ENCODE data around the gene LDLRAP1. TPM values are rescaled to one million over a fixed set of nuclear protein-coding genes. Genes with fewer than 3 reads are reported as not detected.

Gene LDLRAP1
- total and polyA plus RNA-seq, 2 donors (not counting 3 experiments of a cell fraction or from before 2014, with no cell fraction given): 23.1 to 24.7 TPM

DNA sequence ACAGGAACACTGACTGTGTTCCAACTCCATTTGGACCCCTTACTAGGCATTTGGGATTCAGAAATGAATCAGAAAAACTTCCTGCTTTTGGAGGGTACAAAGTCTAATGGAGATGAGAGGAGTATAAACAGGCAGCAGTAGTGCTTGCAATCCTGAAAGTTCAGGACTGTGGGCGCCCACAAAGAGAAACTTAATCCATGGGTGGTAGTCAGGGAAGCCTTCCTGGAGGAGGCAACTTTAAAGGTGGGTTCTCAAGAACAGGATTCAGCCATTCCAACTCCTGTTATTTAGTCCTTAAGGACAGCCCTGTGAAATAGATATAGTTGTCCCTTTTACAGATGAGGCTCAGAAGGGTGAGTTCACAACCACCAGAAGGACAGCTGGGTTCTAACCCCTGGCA lies 2.0 kb upstream of the LDLRAP1 start:
- Histone ChIP-seq H3K4me1 (ENCODE audit: control insufficient read depth, extremely low read depth, insufficient read depth, low read length) (peaks cover 7% of the 10 kb centered on the region), H3K27me3 (ENCODE audit: control insufficient read depth in 2 of 2, insufficient read depth in 2 of 2, low read length in 2 of 2) (no peaks in the 10 kb centered on the region), H3K27ac (ENCODE audit: insufficient read depth, low read depth, low read length) (no peak overlapping the region), H3K9ac (replicated peaks; ENCODE audit: extremely low read depth, insufficient read depth, low read length) (no peak overlapping the region), H3K36me3 (ENCODE audit: control insufficient read depth in 2 of 2, extremely low read depth in 1 of 2, insufficient read depth in 2 of 2, low read length in 2 of 2) (no peaks in the 10 kb centered on the region), H3K9me1 (replicated peaks; ENCODE audit: control insufficient read depth, extremely low read depth, insufficient read depth, low read length) (no peaks in the 10 kb centered on the region), H2AFZ (ENCODE audit: low read depth, low read length) (no peak overlapping the region), H3K4me3 (replicated peaks in 1 of 3; ENCODE audit: insufficient read depth in 1 of 3, low read depth in 1 of 3, low read length in 3 of 3) (no peak overlapping the region), H3K9me3 (replicated peaks; ENCODE audit: control insufficient read depth, insufficient read depth, low read length) (no peaks in the 10 kb centered on the region), H3K4me2 (ENCODE audit: insufficient read depth, low read length) (no peak overlapping the region), H3K79me2 (ENCODE audit: control insufficient read depth, insufficient read depth, low read length) (no peaks in the 10 kb centered on the region), H4K20me1 (replicated peaks; ENCODE audit: control insufficient read depth, extremely low read depth, insufficient read depth, low read length) (no peaks in the 10 kb centered on the region)
- BruUV-seq (replicated peaks): no TSS peak
- POLR2A ChIA-PET: no interaction called here
- no peak for DNase-seq (ENCODE audit: low read depth, low spot score)
- FAIRE-seq: no peak
- dilution Hi-C loops (cut with MboI; ENCODE audit: extremely low pct_ligation_motif_present, low sequenced_read_pairs): no loop called here
- TF ChIP-seq POLR2A (IDR thresholded peaks at IDR 0.05; ENCODE audit: low read depth, low read length): no peak
- no peak for TF ChIP-seq GATA2 (IDR thresholded peaks at IDR 0.05; ENCODE audit: insufficient read depth, insufficient read length, low read depth, low read length)
- TF ChIP-seq EZH2 (IDR thresholded peaks at IDR 0.05; ENCODE audit: borderline replicate concordance, low read depth, low read length, severe bottlenecking): no peak
- TF ChIP-seq JUN (IDR thresholded peaks at IDR 0.05; ENCODE audit: borderline replicate concordance, insufficient read depth, insufficient read length, low read depth): no peak
- TF ChIP-seq, protein P1, sequence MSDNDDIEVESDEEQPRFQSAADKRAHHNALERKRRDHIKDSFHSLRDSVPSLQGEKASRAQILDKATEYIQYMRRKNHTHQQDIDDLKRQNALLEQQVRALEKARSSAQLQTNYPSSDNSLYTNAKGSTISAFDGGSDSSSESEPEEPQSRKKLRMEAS (IDR thresholded peaks at IDR 0.05; ENCODE audit: insufficient read depth, insufficient read length): no peak
- intact Hi-C loops (cut with micrococcal nuclease): loop anchor here (5.0 kb wide), 1 partner anchor 256 kb away; no protein-coding TSS in a partner anchor
- CTCF ChIA-PET: no interaction called here

DNA sequence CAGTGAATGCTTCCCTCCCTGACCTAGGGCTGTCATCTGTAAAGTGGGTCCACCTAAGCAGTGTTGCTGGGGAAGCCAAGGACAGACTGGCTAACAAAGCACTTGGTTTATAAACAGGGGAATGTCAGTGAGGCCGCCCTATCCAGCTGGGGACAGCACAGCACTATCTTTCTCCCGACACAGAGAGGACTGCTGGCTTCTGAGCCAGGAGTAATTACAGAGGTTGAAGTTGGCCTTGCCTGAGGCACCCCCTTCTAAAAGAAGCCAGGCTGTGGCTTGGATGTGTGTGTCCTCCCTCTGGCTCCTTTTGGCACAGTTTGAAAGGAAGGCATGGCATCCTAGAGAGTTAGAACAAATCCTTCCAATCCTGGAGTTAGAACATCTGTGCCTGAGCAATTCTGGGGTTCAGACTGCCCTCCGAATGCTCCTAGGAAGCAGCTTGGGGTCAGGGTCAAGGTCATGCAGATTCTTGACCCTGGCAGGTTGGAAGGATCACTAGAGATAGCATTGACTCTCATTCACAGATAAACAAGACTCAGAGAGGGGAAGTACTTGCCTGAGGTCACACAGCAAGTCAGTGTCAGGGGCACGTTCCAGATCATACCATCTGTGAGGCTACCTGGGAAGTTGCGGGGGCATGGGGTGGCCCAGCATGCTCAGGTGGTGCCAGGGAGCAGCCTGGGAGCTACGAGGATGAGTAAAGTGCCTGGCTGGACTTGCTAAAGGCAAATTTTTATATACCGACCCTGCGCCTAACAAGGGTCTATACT lies 1.3 kb upstream of the LDLRAP1 start:
- Histone ChIP-seq H3K4me2 (ENCODE audit: insufficient read depth, low read length) (no peak overlapping the region), H3K9ac (replicated peaks; ENCODE audit: extremely low read depth, insufficient read depth, low read length) (no peak overlapping the region), H4K20me1 (replicated peaks; ENCODE audit: control insufficient read depth, extremely low read depth, insufficient read depth, low read length) (no peaks in the 10 kb centered on the region), H3K9me1 (replicated peaks; ENCODE audit: control insufficient read depth, extremely low read depth, insufficient read depth, low read length) (no peaks in the 10 kb centered on the region), H3K4me1 (ENCODE audit: control insufficient read depth, extremely low read depth, insufficient read depth, low read length) (peaks cover 7% of the 10 kb centered on the region), H3K4me3 (replicated peaks in 1 of 3; ENCODE audit: insufficient read depth in 1 of 3, low read depth in 1 of 3, low read length in 3 of 3) (no peak overlapping the region), H3K27ac (ENCODE audit: insufficient read depth, low read depth, low read length) (no peak overlapping the region), H3K79me2 (ENCODE audit: control insufficient read depth, insufficient read depth, low read length) (no peaks in the 10 kb centered on the region), H3K9me3 (replicated peaks; ENCODE audit: control insufficient read depth, insufficient read depth, low read length) (no peaks in the 10 kb centered on the region), H3K27me3 (ENCODE audit: control insufficient read depth in 2 of 2, insufficient read depth in 2 of 2, low read length in 2 of 2) (no peaks in the 10 kb centered on the region), H2AFZ (ENCODE audit: low read depth, low read length) (no peak overlapping the region), H3K36me3 (ENCODE audit: control insufficient read depth in 2 of 2, extremely low read depth in 1 of 2, insufficient read depth in 2 of 2, low read length in 2 of 2) (no peaks in the 10 kb centered on the region)
- no peak for FAIRE-seq
- DNase-seq (ENCODE audit: low read depth, low spot score): no peak
- dilution Hi-C loops (cut with MboI; ENCODE audit: extremely low pct_ligation_motif_present, low sequenced_read_pairs) (no loop called here), intact Hi-C loops (cut with micrococcal nuclease) (loop anchor here (2.0 to 5.0 kb wide), 2 partner anchors 75 to 255 kb away; partner anchors contain the start of gene MAN1C1)
- no TSS peak for BruUV-seq (replicated peaks)
- ChIA-PET POLR2A (no interaction called here), CTCF (interaction anchor here (0.9 kb wide), 1 partner anchor 12 kb away, joined by 4 read pairs; no protein-coding TSS in a partner anchor)
- no peak for TF ChIP-seq GATA2 (IDR thresholded peaks at IDR 0.05; ENCODE audit: insufficient read depth, insufficient read length, low read depth, low read length)
- TF ChIP-seq, protein P2, sequence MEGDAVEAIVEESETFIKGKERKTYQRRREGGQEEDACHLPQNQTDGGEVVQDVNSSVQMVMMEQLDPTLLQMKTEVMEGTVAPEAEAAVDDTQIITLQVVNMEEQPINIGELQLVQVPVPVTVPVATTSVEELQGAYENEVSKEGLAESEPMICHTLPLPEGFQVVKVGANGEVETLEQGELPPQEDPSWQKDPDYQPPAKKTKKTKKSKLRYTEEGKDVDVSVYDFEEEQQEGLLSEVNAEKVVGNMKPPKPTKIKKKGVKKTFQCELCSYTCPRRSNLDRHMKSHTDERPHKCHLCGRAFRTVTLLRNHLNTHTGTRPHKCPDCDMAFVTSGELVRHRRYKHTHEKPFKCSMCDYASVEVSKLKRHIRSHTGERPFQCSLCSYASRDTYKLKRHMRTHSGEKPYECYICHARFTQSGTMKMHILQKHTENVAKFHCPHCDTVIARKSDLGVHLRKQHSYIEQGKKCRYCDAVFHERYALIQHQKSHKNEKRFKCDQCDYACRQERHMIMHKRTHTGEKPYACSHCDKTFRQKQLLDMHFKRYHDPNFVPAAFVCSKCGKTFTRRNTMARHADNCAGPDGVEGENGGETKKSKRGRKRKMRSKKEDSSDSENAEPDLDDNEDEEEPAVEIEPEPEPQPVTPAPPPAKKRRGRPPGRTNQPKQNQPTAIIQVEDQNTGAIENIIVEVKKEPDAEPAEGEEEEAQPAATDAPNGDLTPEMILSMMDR (IDR thresholded peaks at IDR 0.05; ENCODE audit: extremely low read depth in 1 of 2, insufficient read depth in 1 of 2, low read depth in 1 of 2, low read length in 2 of 2): no peak
- TF ChIP-seq JUN (IDR thresholded peaks at IDR 0.05; ENCODE audit: borderline replicate concordance, insufficient read depth, insufficient read length, low read depth): no peak
- TF ChIP-seq EZH2 (IDR thresholded peaks at IDR 0.05; ENCODE audit: borderline replicate concordance, low read depth, low read length, severe bottlenecking): no peak
- TF ChIP-seq FOS (IDR thresholded peaks at IDR 0.05; ENCODE audit: borderline replicate concordance, insufficient read depth, low read length): no peak
- TF ChIP-seq POLR2AphosphoS5 (IDR thresholded peaks at IDR 0.05; ENCODE audit: insufficient read depth, low read depth, low read length): no peak
- TF ChIP-seq, protein P1 (IDR thresholded peaks at IDR 0.05; ENCODE audit: insufficient read depth, insufficient read length): no peak
- no peak for TF ChIP-seq MYC (IDR thresholded peaks at IDR 0.05; ENCODE audit: low read depth, low read length)
- no peak for TF ChIP-seq POLR2A (IDR thresholded peaks at IDR 0.05; ENCODE audit: low read depth, low read length)

Data from endothelial cell of umbilical vein (primary cell).